Measurements from ENCODE around the gene THAP11.

DNA sequence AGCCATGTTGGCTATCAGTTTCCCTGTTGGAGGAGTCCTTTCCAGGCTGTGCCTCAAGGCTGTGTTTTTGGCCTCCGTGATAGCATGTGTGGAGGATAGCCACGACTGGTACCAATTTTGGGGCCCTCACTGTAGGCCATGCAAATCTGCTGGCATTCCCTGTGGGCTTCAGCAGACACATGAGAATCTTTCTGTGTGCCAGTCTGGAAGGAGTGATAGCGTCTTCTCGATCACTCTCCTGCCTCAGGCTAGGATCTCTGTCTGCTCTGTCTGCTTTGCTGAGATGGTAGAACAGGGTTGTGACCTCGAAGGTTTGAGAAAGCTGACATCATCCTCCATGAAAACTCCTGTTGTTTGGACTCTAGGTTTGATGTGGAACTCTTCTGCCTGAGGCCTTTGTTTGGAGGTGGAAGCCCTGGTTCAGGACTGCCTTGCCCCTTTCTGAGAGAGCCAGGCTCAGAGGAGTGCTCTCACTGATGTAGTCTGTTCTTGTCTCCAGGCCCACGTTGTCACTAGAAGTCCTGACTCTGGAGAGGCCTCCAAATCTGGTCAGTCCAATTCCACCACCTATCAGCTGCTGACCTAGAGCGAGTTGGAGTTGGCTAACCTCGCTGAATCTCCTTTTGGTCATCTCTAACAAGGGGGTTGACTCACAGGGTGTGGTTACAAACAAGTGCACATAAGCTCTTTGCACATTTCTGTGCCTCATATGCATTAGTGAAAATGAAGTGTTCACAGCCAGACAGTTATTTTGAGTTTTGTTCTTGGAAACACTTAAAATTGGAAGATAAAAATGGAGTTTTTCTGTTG is 18.7 kb downstream of the THAP11 start:
- TF ChIP-seq CTCF (IDR thresholded peaks at IDR 0.05; ENCODE audit: low read length): no peak
- no peak for TF ChIP-seq EZH2 (optimal IDR thresholded peaks at IDR 0.05; ENCODE audit: low read depth, low read length)

Measured in MM.1S (cell line).